K562 (cell line): Measurements from ENCODE around the gene FBXO21. TPM values are rescaled to one million over a fixed set of nuclear protein-coding genes. Genes with fewer than 3 reads are reported as not detected.
A peak's percentile ranks its signal among the peaks of the same experiment; 100 is the strongest.

Experiments used
- ATAC-seq: fragments of 200-7000 bp; cut with Tn5 transposase; 3 replicates; pipeline ENCODE4 v1.9.1; 2020; ENCODE audit warnings: moderate library complexity
- BruUV-seq: library from RNA; stranded (reverse); fragments of 400-500 nt; replicated peaks from 2 replicates; lab custom pipeline; 2021; lab: Mats Ljungman, UMichigan
- CTCF ChIA-PET: fragments of 300-600 bp; formaldehyde crosslinking; extraction: SDS; loops from one replicate; lab custom pipeline; 2021; ENCODE audit warnings: low intra/inter-chr PET ratio; lab: Yijun Ruan, JAX
- POLR2A ChIA-PET: fragments of 300-600, 350-650 bp; sonication (Branson Sonifier 250); formaldehyde crosslinking; extraction: SDS; loops from one replicate; lab custom pipeline; 2021; ENCODE audit warnings: antibody characterized with exemption, inconsistent platforms; lab: Yijun Ruan, JAX
- DNase-seq, 4 experiments: peaks; one replicate each; pipeline versions ENCODE4 v3.0.0 to v3.0.0-alpha.2; 2011 to 2018; ENCODE audit warnings: low spot score in 3 of 4, mixed read lengths in 3 of 4; ENCODE audit errors: extremely low read depth in 1 of 4
- FAIRE-seq: peaks from 2 replicates; lab custom pipeline; 2011; peaks lifted over from hg19 to GRCh38; lab: Jason Lieb, UNC
- H2AFZ ChIP-seq: 2 replicates; pipeline ENCODE4 v1.6.0; 2011; ENCODE audit warnings: low read depth, low read length, control low read depth, inconsistent platforms
- H3K27ac ChIP-seq: fragments of 200-600 bp; 3 replicates; pipeline ENCODE4 v1.8.0; 2011; ENCODE audit warnings: low read depth, mild to moderate bottlenecking, control low read depth, inconsistent platforms, low read length, moderate library complexity, mixed read lengths; ENCODE audit errors: extremely low read depth
- H3K27me3 ChIP-seq, 2 experiments: fragments of 300-600 bp in 1 of 2; 2 replicates in 1 of 2; 3 replicates in 1 of 2; pipeline versions ENCODE4 v1.6.0 to v1.8.0; 2011; ENCODE audit warnings: inconsistent platforms in 2 of 2, low read length in 2 of 2, mild to moderate bottlenecking in 1 of 2, mixed read lengths in 1 of 2, moderate library complexity in 1 of 2; ENCODE audit not compliant: control insufficient read depth in 2 of 2, insufficient read depth in 2 of 2
- H3K36me3 ChIP-seq: fragments of 300-600 bp; 3 replicates; pipeline ENCODE4 v1.8.0; 2011; ENCODE audit warnings: mild to moderate bottlenecking, low read length, inconsistent platforms; ENCODE audit not compliant: control insufficient read depth, insufficient read depth
- H3K4me1 ChIP-seq, 2 experiments: fragments of 200-600 bp in 1 of 2; replicated peaks in 1 of 2; 2 replicates in 1 of 2; 3 replicates in 1 of 2; pipeline versions ENCODE4 v1.5.1 to v1.8.0; 2011; ENCODE audit warnings: inconsistent platforms in 2 of 2, low read length in 2 of 2, mild to moderate bottlenecking in 1 of 2, mixed read lengths in 1 of 2, moderate library complexity in 1 of 2; ENCODE audit not compliant: control insufficient read depth in 2 of 2, insufficient read depth in 2 of 2
- H3K4me2 ChIP-seq: 2 replicates; pipeline ENCODE4 v1.6.1; 2011; ENCODE audit warnings: low read length, control low read depth, inconsistent platforms, mixed read lengths; ENCODE audit not compliant: insufficient read depth
- H3K4me3 ChIP-seq: fragments of 200-600 bp; sonication (generic), shearing (Covaris generic); 2 replicates; pipeline ENCODE4 v1.5.1; 2016; ENCODE audit warnings: control low read depth, inconsistent platforms
- H3K79me2 ChIP-seq: fragments of 200-600 bp; 3 replicates; pipeline ENCODE4 v1.8.0; 2011; ENCODE audit warnings: low read length, inconsistent platforms; ENCODE audit not compliant: control insufficient read depth, insufficient read depth
- H3K9ac ChIP-seq, 2 experiments: 2 replicates each; pipeline versions ENCODE4 v1.6.0 to v1.6.1; 2011; ENCODE audit warnings: low read depth in 2 of 2, low read length in 2 of 2, control low read depth in 1 of 2, inconsistent platforms in 1 of 2, mild to moderate bottlenecking in 1 of 2, mixed read lengths in 1 of 2; ENCODE audit not compliant: insufficient read depth in 1 of 2
- H3K9me1 ChIP-seq: one replicate; pipeline ENCODE4 v1.6.0; 2011; ENCODE audit warnings: inconsistent platforms, mild to moderate bottlenecking, low read length, moderate library complexity; ENCODE audit not compliant: control insufficient read depth, insufficient read depth
- H3K9me3 ChIP-seq: replicated peaks from 2 replicates; pipeline ENCODE4 v1.5.1; 2011; ENCODE audit warnings: low read depth, low read length, inconsistent platforms; ENCODE audit not compliant: control insufficient read depth, insufficient read depth
- H4K20me1 ChIP-seq: replicated peaks from 2 replicates; pipeline ENCODE4 v1.6.1; 2011; ENCODE audit warnings: low read length, inconsistent platforms, mixed read lengths; ENCODE audit not compliant: control insufficient read depth, insufficient read depth
- CCNT2 ChIP-seq: IDR thresholded peaks from 2 replicates; pipeline ENCODE4 v1.6.1; 2011; ENCODE audit warnings: borderline replicate concordance, low read depth, mild to moderate bottlenecking, moderate library complexity, mixed read lengths, low read length; ENCODE audit not compliant: insufficient read length; ENCODE audit errors: extremely low read depth
- FOXK1 ChIP-seq: sonication (generic); formaldehyde crosslinking; IDR thresholded peaks from 2 replicates; pipeline ENCODE4 v1.8.0; 2022; ENCODE audit warnings: missing genetic modification reagents, mild to moderate bottlenecking, borderline replicate concordance
- NFIC ChIP-seq: fragments of 450-650 bp; IDR thresholded peaks from 2 replicates; pipeline ENCODE4 v1.6.1; 2017; ENCODE audit warnings: mild to moderate bottlenecking, inconsistent platforms
- NR3C1 ChIP-seq: sonication (generic); formaldehyde crosslinking; IDR thresholded peaks from 2 replicates; pipeline ENCODE4 v1.8.1; 2022; ENCODE audit warnings: missing genetic modification reagents
- ZNF212 ChIP-seq: fragments of 450-650 bp; formaldehyde crosslinking; IDR thresholded peaks from 2 replicates; pipeline ENCODE4 v1.4.0; 2020; ENCODE audit warnings: mild to moderate bottlenecking
- ZNF444 ChIP-seq: fragments of 250-450 bp; sonication (Bioruptor Pico); IDR thresholded peaks from 2 replicates; pipeline ENCODE4 v1.4.0; 2020; ENCODE audit warnings: mild to moderate bottlenecking, moderate library complexity
- WGBS: fragments of 100-300 bp; shearing (Covaris generic); methylation state at CpG from one replicate; pipeline ENCODE4 v1.1.6; 2016; ENCODE audit warnings: low coverage, mixed read lengths; ENCODE audit not compliant: insufficient coverage; ENCODE audit errors: missing lambda C conversion rate; 5-methylcytosine and 5-hydroxymethylcytosine counted together
- in situ Hi-C: fragments of 300-500 bp; cut with MboI; formaldehyde crosslinking; loops from 4 replicates; pipeline ENCODE4 v1.15.0; 2018; ENCODE audit warnings: inconsistent platforms, mixed read lengths
- intact Hi-C: fragments of 100-400 bp; cut with micrococcal nuclease; formaldehyde crosslinking; loops from 2 replicates; pipeline ENCODE4 v1.14.2; 2022
- polyA plus RNA-seq, 8 experiments: library from polyadenylated mRNA; depleted of rRNA in 4 of 8; stranded (reverse) in 5 of 8; unstranded in 3 of 8; fragments of >200 nt; fragmentation: Nextera tagmentation in 2 of 8; fragmentation: Illumina TruSeq in 1 of 8; extraction: Ambion mirVana in 2 of 8; extraction: Trizol in 1 of 8; gene quantifications; 2 replicates each; pipeline versions ENCODE4 v1.2.1 to v1.2.3, GENCODE V29; 2011 to 2014; ENCODE audit warnings: inconsistent platforms in 1 of 8, missing spikeins in 1 of 8
- total RNA-seq, 7 experiments: library from RNA; depleted of rRNA in 6 of 7; stranded (reverse); fragments of >200 nt in 6 of 7; fragmentation: Illumina TruSeq in 2 of 7; extraction: Trizol in 2 of 7; gene quantifications; 2 replicates each; pipeline versions ENCODE4 v1.2.1 to v1.2.3, GENCODE V29; 2011 to 2021; ENCODE audit warnings: low replicate concordance in 1 of 7

The FBXO21 gene
- total and polyA plus RNA-seq, 9 of the 15 experiments (the other 6 are each of a cell fraction or from before 2014, with no cell fraction given): 3.0 to 50.9 (median 9.1) TPM

DNA sequence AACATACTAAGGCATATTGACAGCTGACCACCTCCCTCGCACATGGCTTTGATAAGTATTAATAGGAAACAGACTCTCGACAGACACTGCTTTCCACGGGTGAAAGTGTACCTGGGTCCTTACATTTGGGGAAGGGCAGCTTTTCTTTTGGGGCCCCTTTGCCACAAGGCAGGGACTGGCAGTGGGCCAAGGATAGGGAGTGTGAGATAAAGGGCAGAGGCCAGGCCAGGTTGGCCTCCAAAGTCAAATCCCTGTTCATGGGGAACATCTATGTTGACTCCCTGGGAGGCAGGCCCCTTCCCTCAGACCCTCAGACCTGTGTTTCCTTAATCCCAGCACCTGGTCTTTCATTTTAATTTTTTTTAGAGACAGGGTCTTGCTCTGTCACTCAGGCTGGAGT, 19.4 kb upstream of the FBXO21 start:
- POLR2A ChIA-PET: interaction anchor here (0.6 kb wide), 1 partner anchor 467 kb away, joined by 3 read pairs; no protein-coding TSS in a partner anchor
- DNase-seq: no peak
- intact Hi-C loops: loop anchor here (5.0 to 10.0 kb wide), 3 partner anchors 475 to 643 kb away; no protein-coding TSS in a partner anchor

DNA sequence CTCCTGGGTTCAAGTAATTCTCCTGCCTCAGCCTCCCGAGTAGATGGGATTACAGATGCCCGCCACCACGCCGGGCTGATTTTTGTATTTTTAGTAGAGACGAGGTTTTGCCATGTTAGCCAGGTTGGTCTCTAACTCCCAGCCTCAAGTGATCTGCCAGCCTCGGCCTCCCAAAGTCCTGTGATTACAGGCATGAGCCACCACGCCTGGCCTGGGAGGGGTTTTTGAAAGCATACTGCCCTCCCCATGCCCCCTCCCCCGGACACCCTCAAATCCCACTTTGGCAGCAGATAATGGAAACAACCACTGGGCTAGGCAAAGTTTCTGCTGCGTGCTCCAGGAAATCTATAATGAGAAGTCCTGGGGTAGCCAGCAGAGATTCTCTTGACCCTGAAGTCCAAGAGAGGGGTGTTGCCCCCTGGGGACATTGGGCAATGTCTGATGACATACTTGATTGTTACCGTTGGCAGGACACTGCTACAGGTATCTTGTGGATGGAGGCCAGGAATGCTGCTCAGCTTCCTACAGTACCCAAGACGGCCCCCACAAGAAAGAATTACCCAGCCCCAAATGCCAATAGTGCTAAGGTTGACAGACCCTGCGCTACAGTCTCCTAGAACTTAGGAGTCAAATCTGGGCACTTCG, 18.7 kb upstream of the FBXO21 start:
- ChIA-PET POLR2A (interaction anchor here (0.6 kb wide), 2 partner anchors 467 to 666 kb away, joined by 3 read pairs; no protein-coding TSS in a partner anchor), CTCF (no interaction called here)
- DNase-seq (no peak), ATAC-seq (no peak), FAIRE-seq (no peak)
- no peaks in the 10 kb centered on the region for H3K9me3 ChIP-seq
- peaks cover 18 to 57% of the 10 kb centered on the region in 2 experiments for H3K27me3 ChIP-seq
- BruUV-seq: no TSS peak
- no peak overlapping the region for H3K9ac ChIP-seq
- no peak overlapping the region for H3K4me2 ChIP-seq
- H3K79me2 ChIP-seq: no peaks in the 10 kb centered on the region
- in situ Hi-C loops (no loop called here), intact Hi-C loops (no loop called here)
- WGBS: 0% methylated on average over 13 of the region's 13 CpGs
- H4K20me1 ChIP-seq: peaks cover 12% of the 10 kb centered on the region; the same call in 1 of the 2 replicates
- TF ChIP-seq CCNT2: no peak
- no peak for TF ChIP-seq ZNF212 (CRISPR knock-in tag)
- no peak for TF ChIP-seq NR3C1 (CRISPR knock-in tag)
- TF ChIP-seq ZNF444 (CRISPR knock-in tag): no peak
- no peak overlapping the region for H2AFZ ChIP-seq
- H3K9me1 ChIP-seq: no peaks in the 10 kb centered on the region
- H3K36me3 ChIP-seq: no peaks in the 10 kb centered on the region
- H3K4me3 ChIP-seq: no peak overlapping the region
- H3K27ac ChIP-seq: no peak overlapping the region
- no peaks in the 10 kb centered on the region; a peak in 1 of 5 replicates for H3K4me1 ChIP-seq

More for the DNA sequence above, 19.4 kb upstream of the FBXO21 start:
- in situ Hi-C loops: loop anchor here (10.0 kb wide), 1 partner anchor 625 kb away; no protein-coding TSS in a partner anchor
- Histone ChIP-seq H3K9me1 (no peaks in the 10 kb centered on the region), H3K27ac (no peak overlapping the region), H3K4me2 (no peak overlapping the region), H3K4me1 (no peaks in the 10 kb centered on the region; a peak in 1 of 5 replicates), H3K9me3 (no peaks in the 10 kb centered on the region), H3K36me3 (no peaks in the 10 kb centered on the region), H3K27me3 (peaks cover 18 to 62% of the 10 kb centered on the region in 2 experiments), H3K9ac (no peak overlapping the region), H3K4me3 (no peak overlapping the region), H4K20me1 (peaks cover 12% of the 10 kb centered on the region; the same call in 1 of the 2 replicates), H3K79me2 (no peaks in the 10 kb centered on the region), H2AFZ (no peak overlapping the region)
- ATAC-seq: no peak
- TF ChIP-seq FOXK1 (CRISPR knock-in tag) (no peak), NFIC (peak; percentile 51)
- no peak for FAIRE-seq
- CTCF ChIA-PET: no interaction called here
- WGBS: 0% methylated on average over 3 of the region's 3 CpGs
- no TSS peak for BruUV-seq
